ENCODE data around the gene COL3A1.

Gene COL3A1

DNA sequence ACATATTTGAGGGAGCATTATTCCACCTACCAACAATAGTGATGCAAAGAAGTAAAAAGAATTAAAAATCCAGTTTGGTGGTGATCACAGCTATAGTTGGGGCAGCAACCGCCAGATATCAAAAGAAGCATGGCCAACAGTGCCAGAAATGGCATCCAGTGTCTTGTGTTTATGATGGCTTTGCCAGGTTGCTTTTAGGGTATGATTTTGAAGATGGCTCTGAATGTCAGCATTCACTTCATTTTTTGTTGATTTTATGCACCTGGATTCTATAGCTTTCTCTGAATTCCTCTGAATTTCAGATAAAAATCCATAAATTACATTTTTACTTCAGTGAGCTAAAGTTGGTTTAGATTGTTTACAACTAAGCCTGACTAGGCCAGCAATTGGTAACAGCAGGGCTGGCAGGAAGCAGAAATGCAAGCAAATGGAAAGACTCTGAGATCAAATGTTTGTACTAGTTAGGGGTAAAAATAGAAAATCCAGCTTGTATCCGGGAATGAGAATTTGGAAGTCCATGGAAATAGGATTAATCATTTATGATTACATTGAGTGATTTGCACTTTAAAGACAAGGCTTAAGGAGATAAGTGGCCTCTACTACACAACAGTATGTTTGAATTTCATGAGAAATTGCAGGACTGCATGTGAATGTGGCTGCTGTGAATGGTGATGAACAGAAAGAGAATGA lies 40.4 kb downstream of the COL3A1 start:
- TF ChIP-seq, protein P1, sequence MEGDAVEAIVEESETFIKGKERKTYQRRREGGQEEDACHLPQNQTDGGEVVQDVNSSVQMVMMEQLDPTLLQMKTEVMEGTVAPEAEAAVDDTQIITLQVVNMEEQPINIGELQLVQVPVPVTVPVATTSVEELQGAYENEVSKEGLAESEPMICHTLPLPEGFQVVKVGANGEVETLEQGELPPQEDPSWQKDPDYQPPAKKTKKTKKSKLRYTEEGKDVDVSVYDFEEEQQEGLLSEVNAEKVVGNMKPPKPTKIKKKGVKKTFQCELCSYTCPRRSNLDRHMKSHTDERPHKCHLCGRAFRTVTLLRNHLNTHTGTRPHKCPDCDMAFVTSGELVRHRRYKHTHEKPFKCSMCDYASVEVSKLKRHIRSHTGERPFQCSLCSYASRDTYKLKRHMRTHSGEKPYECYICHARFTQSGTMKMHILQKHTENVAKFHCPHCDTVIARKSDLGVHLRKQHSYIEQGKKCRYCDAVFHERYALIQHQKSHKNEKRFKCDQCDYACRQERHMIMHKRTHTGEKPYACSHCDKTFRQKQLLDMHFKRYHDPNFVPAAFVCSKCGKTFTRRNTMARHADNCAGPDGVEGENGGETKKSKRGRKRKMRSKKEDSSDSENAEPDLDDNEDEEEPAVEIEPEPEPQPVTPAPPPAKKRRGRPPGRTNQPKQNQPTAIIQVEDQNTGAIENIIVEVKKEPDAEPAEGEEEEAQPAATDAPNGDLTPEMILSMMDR (IDR thresholded peaks at IDR 0.05; ENCODE audit: low read depth, low read length, missing control alignments): no peak

DNA sequence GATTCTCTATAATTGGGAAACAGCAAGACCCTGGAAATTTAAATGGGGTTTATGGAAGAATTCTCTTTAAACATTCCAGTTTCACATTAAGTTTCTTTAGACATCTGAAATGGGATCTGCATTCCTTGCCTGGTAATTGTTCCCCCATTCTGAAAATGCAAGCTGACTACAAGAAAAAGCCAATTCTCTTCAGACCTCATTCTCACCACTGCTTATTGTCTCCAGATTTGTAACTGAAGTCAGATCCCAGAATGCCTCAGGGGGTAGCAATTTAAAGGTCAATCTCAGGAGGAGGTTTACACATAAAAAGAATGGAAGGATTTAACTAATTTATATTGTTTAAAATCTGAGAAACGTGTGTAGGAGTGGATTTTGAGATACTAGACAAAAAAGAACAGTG lies 41.2 kb downstream of the COL3A1 start:
- DNase-seq (ENCODE audit: low read depth): no peak
- no peak overlapping the region for H3K4me3 ChIP-seq (ENCODE audit: low read depth, low read length)
- TF ChIP-seq, protein P1 (IDR thresholded peaks at IDR 0.05; ENCODE audit: low read depth, low read length, missing control alignments): no peak

More for the DNA sequence above, 40.4 kb downstream of the COL3A1 start:
- no peak overlapping the region for H3K4me3 ChIP-seq (ENCODE audit: low read depth, low read length)
- DNase-seq (ENCODE audit: low read depth): no peak

DNA sequence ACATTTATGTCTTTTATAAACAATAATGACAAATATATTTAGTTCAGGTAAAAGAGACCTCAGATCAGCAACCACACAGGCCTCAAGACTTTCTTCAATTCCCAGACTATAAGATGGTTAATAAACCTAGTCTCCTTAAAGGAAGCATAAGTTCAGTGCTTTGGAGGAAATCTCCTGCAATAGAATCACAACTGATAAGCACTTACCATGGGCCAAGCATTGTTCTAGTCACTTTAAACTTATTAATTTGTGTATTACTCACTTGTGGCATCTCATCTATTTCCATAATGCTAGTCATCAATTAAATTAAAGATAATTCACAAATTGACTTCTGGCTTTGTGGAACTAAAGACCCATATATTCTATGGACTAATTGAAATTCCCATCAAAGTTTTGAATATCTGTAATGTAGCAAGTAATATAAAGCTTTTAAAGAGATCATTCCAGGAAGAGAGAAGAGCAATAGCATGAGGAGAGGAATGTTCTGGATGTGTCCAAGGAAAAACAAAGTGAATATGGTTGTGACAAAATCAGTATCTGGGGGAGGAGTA lies 42.2 kb downstream of the COL3A1 start:
- DNase-seq (ENCODE audit: low read depth): no peak
- no peak overlapping the region for H3K4me3 ChIP-seq (ENCODE audit: low read depth, low read length)
- TF ChIP-seq, protein P1 (IDR thresholded peaks at IDR 0.05; ENCODE audit: low read depth, low read length, missing control alignments): no peak

DNA sequence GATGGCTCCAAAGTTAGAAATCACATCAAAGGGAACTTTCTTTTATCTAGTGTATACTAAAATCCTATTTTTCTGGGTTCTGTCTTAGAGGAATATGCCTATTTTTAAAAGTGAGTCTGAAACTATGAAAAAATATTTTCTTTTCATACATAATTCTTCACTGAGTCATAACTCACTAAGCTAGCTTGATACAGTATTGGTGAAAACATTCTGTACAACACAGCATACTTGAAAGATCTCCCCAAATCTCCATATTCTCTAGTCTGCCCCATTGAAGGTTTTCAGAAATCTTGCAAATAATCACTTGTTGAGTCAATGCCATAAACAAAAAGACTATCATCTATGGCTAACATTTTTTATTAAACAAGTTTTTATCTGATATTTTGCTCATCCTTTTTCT lies 44.5 kb downstream of the COL3A1 start:
- DNase-seq (ENCODE audit: low read depth): no peak
- TF ChIP-seq, protein P1 (IDR thresholded peaks at IDR 0.05; ENCODE audit: low read depth, low read length, missing control alignments): no peak
- no peak overlapping the region for H3K4me3 ChIP-seq (ENCODE audit: low read depth, low read length)

DNA sequence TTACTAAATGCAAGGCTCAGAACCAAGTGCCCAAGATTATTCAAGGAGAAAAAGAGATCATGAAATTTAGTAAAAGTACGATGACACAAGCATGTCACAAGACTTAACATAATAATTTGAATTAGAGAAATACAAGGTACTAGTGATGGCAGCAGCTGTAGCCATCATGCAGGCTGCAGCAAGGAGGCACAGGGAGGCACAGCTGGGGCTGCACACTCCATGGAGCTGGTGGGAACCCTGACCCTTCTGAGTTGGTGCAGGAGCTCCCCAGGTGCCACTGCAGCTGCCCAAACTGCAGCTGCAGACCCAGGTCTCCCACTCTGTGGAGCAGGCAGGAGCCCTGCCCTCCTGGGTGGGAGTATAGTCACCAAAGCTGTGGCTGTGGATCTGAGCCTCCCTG lies 46.0 kb downstream of the COL3A1 start:
- DNase-seq (ENCODE audit: low read depth): no peak
- TF ChIP-seq, protein P1 (IDR thresholded peaks at IDR 0.05; ENCODE audit: low read depth, low read length, missing control alignments): no peak
- H3K4me3 ChIP-seq (ENCODE audit: low read depth, low read length): no peak overlapping the region

DNA sequence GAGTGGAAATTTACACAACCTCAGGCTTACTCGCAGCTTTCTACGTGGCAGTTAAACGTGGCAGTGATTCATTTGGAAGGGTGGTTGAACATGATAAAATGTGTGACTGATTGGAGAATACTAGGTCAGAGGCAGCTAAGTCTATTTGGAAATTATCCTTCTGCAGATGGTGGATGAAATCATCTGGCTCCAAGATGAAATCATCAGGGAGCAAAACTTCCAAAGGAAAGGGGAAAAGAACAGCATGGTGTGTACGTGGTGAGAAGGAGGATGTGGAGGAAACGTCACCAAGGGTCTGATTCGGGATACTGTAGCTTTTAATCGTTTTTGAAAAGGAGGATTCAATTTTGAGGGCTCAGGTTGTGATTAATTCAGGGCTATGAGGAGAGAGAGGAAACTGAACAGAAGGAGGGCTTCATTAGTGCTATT lies 47.9 kb downstream of the COL3A1 start:
- TF ChIP-seq, protein P1 (IDR thresholded peaks at IDR 0.05; ENCODE audit: low read depth, low read length, missing control alignments): no peak
- no peak overlapping the region for H3K4me3 ChIP-seq (ENCODE audit: low read depth, low read length)
- no peak for DNase-seq (ENCODE audit: low read depth)

DNA sequence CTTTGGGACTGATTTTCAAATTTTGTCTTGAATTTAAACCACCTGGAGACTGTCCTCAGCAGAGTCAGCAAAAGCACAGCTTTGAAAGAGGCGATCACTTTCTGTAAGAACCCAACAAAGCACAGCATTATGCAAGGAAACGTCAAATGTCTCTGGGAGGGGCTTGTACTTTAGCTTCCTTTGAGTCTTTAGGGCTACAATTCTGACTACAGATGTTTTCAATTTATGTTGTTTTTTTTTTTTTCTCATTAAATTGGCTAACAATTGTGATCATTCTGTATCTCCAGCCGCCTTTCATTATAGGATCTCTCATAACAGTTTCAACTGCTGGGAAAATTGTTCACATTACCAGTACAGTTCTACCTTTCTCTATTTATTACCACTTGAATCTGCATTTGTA lies 48.3 kb downstream of the COL3A1 start:
- H3K4me3 ChIP-seq (ENCODE audit: low read depth, low read length): no peak overlapping the region
- TF ChIP-seq, protein P1 (IDR thresholded peaks at IDR 0.05; ENCODE audit: low read depth, low read length, missing control alignments): no peak
- DNase-seq (ENCODE audit: low read depth): no peak
